Transverse colon (tissue), 4 donors: ENCODE measurements around the gene SPAG6. TPM values are rescaled to one million over a fixed set of nuclear protein-coding genes. Genes with fewer than 3 reads are reported as not detected.

Source experiments
- DNase-seq: peaks from one replicate; pipeline ENCODE4 v3.0.0-alpha.2; 2019
- H3K27ac ChIP-seq, 4 donors: fragments of 200-600 bp; sonication (generic); 2 replicates each; pipeline ENCODE4 v1.5.1; 2016 to 2018; ENCODE audit warnings: inconsistent platforms in 4 of 4
- H3K27me3 ChIP-seq: fragments of 200-600 bp; sonication (generic); 2 replicates; pipeline ENCODE4 v1.5.1; 2017; ENCODE audit warnings: inconsistent platforms
- H3K36me3 ChIP-seq, 4 donors: fragments of 200-600 bp; sonication (generic); 2 replicates each; pipeline ENCODE4 v1.5.1; 2017 to 2019; ENCODE audit warnings: inconsistent platforms in 4 of 4
- H3K4me1 ChIP-seq, 4 donors: fragments of 200-600 bp; sonication (generic); 2 replicates each; pipeline ENCODE4 v1.5.1; 2017 to 2020; ENCODE audit warnings: inconsistent platforms in 4 of 4
- H3K4me3 ChIP-seq, 4 donors: fragments of 200-600 bp; sonication (generic); 1 replicate in 1 of 4; 2 replicates in 3 of 4; pipeline versions ENCODE4 v1.5.1 to v1.6.1; 2017 to 2019; ENCODE audit warnings: inconsistent platforms in 4 of 4
- H3K9me3 ChIP-seq, 2 donors: fragments of 200-600 bp; sonication (generic); 2 replicates each; pipeline ENCODE4 v1.5.1; 2017 to 2019; ENCODE audit warnings: inconsistent platforms in 2 of 2
- EP300 ChIP-seq: sonication (generic); formaldehyde crosslinking; IDR thresholded peaks from one replicate; pipeline ENCODE4 v1.6.1; 2017; ENCODE audit warnings: antibody characterized with exemption, low read depth
- POLR2A ChIP-seq: fragments of 450-650 bp; IDR thresholded peaks from one replicate; pipeline ENCODE4 v1.6.1; 2016; ENCODE audit warnings: antibody characterized with exemption, mild to moderate bottlenecking, moderate library complexity
- POLR2AphosphoS5 ChIP-seq, 3 donors: sonication (generic); formaldehyde crosslinking; IDR thresholded peaks; one replicate each; pipeline ENCODE4 v1.6.1; 2016; ENCODE audit warnings: antibody characterized with exemption in 3 of 3
- whole genome bisulfite sequencing, 2 donors: methylation state at CpG; one replicate each; pipeline ENCODE4 v1.1.5; 2018; ENCODE audit warnings: low coverage in 1 of 2; 5-methylcytosine and 5-hydroxymethylcytosine counted together
- in situ Hi-C, 4 donors: fragments of 200-750 bp; cut with MboI; loops; one replicate each; pipeline versions ENCODE4 v1.15.0 to v1.15.1; 2017; ENCODE audit warnings: low sequenced_read_pairs in 3 of 4, low pct_ligation_motif_present in 1 of 4, low pct_unique_long_range_greater_than_20kb in 1 of 4
- intact Hi-C: fragments of 100-400 bp; cut with DNase I; formaldehyde crosslinking; loops from one replicate; pipeline ENCODE4 v1.15.1; 2023; ENCODE audit warnings: low total_unique reads
- total RNA-seq, 4 donors: library from RNA; depleted of rRNA; stranded (reverse); fragments of >200 nt; gene quantifications; one replicate each; pipeline ENCODE4 v1.1.0, GENCODE V29; 2016
- TF ChIP-seq, protein P1 (sequence below), 5 experiments: fragments of 200-600 bp in 3 of 5; fragments of 450-650 bp in 2 of 5; sonication (generic) in 3 of 5; IDR thresholded peaks; 1 replicate in 2 of 5; 2 replicates in 3 of 5; pipeline ENCODE4 v1.5.1; 2016 to 2017; ENCODE audit warnings: antibody characterized with exemption in 5 of 5, inconsistent platforms in 3 of 5, mild to moderate bottlenecking in 2 of 5, moderate library complexity in 1 of 5

Gene SPAG6
- total RNA-seq, 4 donors from 2014 or later, result not detected

DNA sequence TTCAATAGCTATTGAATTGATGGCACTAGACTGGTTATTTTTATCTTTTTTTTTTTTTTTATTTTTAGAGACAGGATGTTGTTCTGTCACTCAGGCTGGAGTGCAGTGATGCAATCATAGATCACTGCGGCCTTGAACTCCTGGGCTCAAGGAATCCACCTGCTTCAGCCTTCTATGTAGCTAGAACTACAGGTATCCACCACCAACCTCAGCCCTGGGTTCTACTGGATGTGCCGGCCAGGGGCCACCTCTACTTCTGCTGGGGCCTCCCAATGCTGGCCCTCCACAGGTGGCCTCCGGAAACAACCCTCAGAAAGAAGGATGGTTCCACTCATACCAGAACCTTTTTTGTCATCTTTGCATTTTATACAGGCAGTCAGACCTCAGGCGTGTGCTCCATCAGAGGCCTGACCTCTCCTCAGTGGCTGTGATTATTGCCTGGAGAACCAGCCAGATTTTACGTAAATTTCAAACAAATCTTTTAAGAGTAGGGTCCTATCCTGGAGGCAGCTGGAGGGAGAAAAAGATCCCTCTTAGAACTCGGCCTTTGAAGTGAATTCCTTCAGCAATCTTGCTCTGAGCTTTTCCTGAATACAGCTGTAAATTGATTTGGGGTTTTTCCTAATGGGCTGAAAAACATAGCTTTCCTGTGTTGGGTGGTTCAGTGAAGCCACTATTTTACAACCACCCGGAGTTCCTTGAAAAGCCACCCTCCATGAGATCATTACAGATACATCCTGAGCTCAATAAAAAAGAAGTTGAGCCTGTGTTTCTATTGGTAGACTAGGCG, 110.0 kb downstream of the SPAG6 start:
- Histone ChIP-seq H3K4me1 (no peaks in the 10 kb centered on the region), H3K9me3 (no peaks in the 10 kb centered on the region), H3K27ac (no peak overlapping the region), H3K36me3 (no peaks in the 10 kb centered on the region), H3K27me3 (no peaks in the 10 kb centered on the region), H3K4me3 (no peak overlapping the region)
- in situ Hi-C loops, result no loop called here
- no peak for DNase-seq
- intact Hi-C loops, result no loop called here
- 62 to 77% methylated on average over 3 to 8 of the region's 8 CpGs for WGBS, 2 donors
- TF ChIP-seq EP300 (no peak), POLR2A (no peak), POLR2AphosphoS5 (IDR thresholded peaks at IDR 0.05) (no peak)
- TF ChIP-seq, protein P1, sequence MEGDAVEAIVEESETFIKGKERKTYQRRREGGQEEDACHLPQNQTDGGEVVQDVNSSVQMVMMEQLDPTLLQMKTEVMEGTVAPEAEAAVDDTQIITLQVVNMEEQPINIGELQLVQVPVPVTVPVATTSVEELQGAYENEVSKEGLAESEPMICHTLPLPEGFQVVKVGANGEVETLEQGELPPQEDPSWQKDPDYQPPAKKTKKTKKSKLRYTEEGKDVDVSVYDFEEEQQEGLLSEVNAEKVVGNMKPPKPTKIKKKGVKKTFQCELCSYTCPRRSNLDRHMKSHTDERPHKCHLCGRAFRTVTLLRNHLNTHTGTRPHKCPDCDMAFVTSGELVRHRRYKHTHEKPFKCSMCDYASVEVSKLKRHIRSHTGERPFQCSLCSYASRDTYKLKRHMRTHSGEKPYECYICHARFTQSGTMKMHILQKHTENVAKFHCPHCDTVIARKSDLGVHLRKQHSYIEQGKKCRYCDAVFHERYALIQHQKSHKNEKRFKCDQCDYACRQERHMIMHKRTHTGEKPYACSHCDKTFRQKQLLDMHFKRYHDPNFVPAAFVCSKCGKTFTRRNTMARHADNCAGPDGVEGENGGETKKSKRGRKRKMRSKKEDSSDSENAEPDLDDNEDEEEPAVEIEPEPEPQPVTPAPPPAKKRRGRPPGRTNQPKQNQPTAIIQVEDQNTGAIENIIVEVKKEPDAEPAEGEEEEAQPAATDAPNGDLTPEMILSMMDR (IDR thresholded peaks at IDR 0.05), result no peak

DNA sequence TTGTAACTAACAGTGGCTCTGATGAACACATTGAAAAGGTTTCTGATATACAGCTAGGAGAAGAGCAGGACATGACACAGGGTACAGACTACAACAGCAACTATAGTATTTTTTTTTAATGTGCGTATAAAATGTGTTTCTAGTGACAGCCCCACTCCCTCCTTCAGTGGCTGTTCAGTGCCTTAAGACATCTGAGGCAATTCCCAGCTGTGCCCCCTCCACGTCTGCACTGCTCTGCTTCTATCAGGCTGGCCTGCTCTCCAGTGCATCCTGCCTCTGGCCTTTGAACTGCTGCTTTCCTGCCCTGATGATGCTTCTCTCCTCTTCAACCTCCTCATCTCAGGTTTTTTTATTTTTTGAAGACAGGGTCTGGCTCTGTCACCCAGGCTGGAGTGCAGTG, 111.2 kb downstream of the SPAG6 start:
- Histone ChIP-seq H3K27me3 (no peaks in the 10 kb centered on the region), H3K9me3 (no peaks in the 10 kb centered on the region), H3K36me3 (no peaks in the 10 kb centered on the region), H3K4me3 (no peak overlapping the region), H3K4me1 (no peaks in the 10 kb centered on the region), H3K27ac (no peak overlapping the region)
- intact Hi-C loops (no loop called here), in situ Hi-C loops (no loop called here)
- no peak for DNase-seq
- WGBS, 2 donors, result 68 to 79% methylated on average over 2 of the region's 2 CpGs
- TF ChIP-seq POLR2AphosphoS5 (IDR thresholded peaks at IDR 0.05), result no peak
- no peak for TF ChIP-seq EP300
- TF ChIP-seq, protein P1 (IDR thresholded peaks at IDR 0.05), result no peak
- no peak for TF ChIP-seq POLR2A

DNA sequence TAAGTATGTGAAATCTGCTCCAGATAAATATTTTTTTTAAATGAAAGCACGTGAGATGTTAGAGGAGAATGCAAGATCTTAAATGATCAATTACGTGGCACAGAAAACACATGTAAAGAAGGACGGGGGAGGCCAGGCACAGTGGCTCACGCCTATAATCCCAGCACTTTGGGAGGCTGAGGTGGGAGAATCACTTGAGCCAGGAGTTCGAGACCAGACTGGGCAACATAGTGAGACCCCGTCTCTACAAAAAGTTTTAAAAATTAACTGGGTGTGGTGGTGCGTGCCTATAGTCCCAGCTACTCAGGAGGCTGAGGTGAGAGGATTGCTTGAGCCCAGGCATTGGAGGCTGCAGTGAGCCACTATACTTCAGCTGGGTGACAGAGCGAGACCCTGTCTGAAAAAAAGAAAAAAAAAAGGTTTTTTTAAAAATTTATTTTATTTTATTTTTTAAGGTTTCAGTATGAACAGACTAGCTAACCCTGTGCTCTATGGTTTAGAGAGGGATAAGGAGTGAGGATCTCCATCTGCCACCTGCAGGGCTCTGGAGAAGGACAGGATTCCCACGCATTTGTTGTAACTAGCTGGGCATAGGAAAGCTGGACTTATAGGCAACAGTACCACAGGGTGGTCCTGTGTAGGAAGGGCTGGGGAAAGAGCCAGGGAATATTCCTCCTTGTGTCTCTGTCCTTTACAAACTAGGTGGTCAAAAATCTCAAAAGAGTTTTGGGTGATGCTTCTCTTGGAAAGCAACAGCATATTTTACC, 113.2 kb downstream of the SPAG6 start:
- WGBS, 2 donors, result 93 to 96% methylated on average over 5 to 9 of the region's 9 CpGs

DNA sequence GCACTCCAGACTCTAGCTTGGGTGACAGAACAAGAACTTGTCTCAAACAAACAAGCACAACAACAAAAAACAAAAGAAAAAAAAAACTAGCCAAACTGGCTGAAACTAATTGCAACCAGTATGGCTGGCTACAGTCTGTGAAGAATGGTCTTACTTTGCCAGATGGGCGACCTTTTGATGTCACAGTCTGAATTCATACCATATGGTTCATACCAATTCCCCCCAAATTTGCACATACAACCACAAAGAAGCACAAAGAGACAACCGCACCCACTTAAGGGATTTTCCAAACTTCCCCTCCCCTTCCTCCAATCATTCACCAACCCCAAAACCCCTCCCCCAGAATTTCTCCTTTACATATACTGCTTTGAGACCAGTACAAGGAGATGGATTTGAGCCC, 114.2 kb downstream of the SPAG6 start:
- no peak for TF ChIP-seq EP300
- TF ChIP-seq POLR2AphosphoS5 (IDR thresholded peaks at IDR 0.05), result no peak
- TF ChIP-seq POLR2A, result no peak
- TF ChIP-seq, protein P1 (IDR thresholded peaks at IDR 0.05), result no peak
- no peaks in the 10 kb centered on the region for H3K36me3 ChIP-seq
- in situ Hi-C loops, result no loop called here

More for the DNA sequence above, 113.2 kb downstream of the SPAG6 start:
- intact Hi-C loops, result no loop called here
- TF ChIP-seq POLR2AphosphoS5 (IDR thresholded peaks at IDR 0.05), result no peak
- TF ChIP-seq, protein P1 (IDR thresholded peaks at IDR 0.05), result no peak
- TF ChIP-seq POLR2A, result no peak
- no peak for TF ChIP-seq EP300
- Histone ChIP-seq H3K36me3 (no peaks in the 10 kb centered on the region), H3K27ac (no peak overlapping the region), H3K4me1 (no peaks in the 10 kb centered on the region), H3K27me3 (no peaks in the 10 kb centered on the region), H3K4me3 (no peak overlapping the region), H3K9me3 (no peaks in the 10 kb centered on the region)
- in situ Hi-C loops, result no loop called here
- DNase-seq, result no peak

More for the DNA sequence above, 114.2 kb downstream of the SPAG6 start:
- 73 to 79% methylated on average over 2 of the region's 2 CpGs for WGBS, 2 donors
- no peak for DNase-seq
- Histone ChIP-seq H3K27ac (no peak overlapping the region), H3K27me3 (no peaks in the 10 kb centered on the region), H3K4me1 (no peaks in the 10 kb centered on the region), H3K4me3 (no peak overlapping the region), H3K9me3 (no peaks in the 10 kb centered on the region)
- intact Hi-C loops, result no loop called here
